AG09309 (cell line): ENCODE data around the gene SLC39A11.

Source experiments
- DNase-seq: peaks from one replicate; pipeline ENCODE4 v3.0.0-alpha.2; 2010; ENCODE audit warnings: low read depth
- H3K4me3 ChIP-seq: 2 replicates; pipeline ENCODE4 v1.5.1; 2011; ENCODE audit warnings: mild to moderate bottlenecking, low read depth, low read length, moderate library complexity; ENCODE audit not compliant: control insufficient read depth
- CTCF ChIP-seq: IDR thresholded peaks from 2 replicates; pipeline ENCODE4 v1.5.1; 2011; ENCODE audit warnings: mild to moderate bottlenecking, low read depth, low read length, inconsistent platforms; ENCODE audit not compliant: insufficient read depth, control insufficient read depth; ENCODE audit errors: missing control alignments

Gene SLC39A11

GRCh38 chr17:72725433-72726068, 366.9 kb downstream of the SLC39A11 start:
- H3K4me3 ChIP-seq, result no peak overlapping the region
- no peak for DNase-seq
- TF ChIP-seq CTCF, result peak; percentile 97

- DNase-seq, result no peak
- TF ChIP-seq CTCF, result no peak
- no peak overlapping the region for H3K4me3 ChIP-seq
Observed at GRCh38 chr17:72724267-72724666, 368.2 kb downstream of the SLC39A11 start.

GRCh38 chr17:72723711-72724110, 368.8 kb downstream of the SLC39A11 start:
- no peak overlapping the region for H3K4me3 ChIP-seq
- no peak for TF ChIP-seq CTCF
- DNase-seq, result no peak

GRCh38 chr17:72720494-72720825, 372.0 kb downstream of the SLC39A11 start:
- no peak overlapping the region for H3K4me3 ChIP-seq
- no peak for TF ChIP-seq CTCF
- DNase-seq, result no peak

- TF ChIP-seq CTCF, result no peak
- DNase-seq, result no peak
- H3K4me3 ChIP-seq, result no peak overlapping the region
Observed at GRCh38 chr17:72719578-72720493, 372.7 kb downstream of the SLC39A11 start.

- TF ChIP-seq CTCF, result no peak
Observed at GRCh38 chr17:72719206-72719577, 373.3 kb downstream of the SLC39A11 start.

More at GRCh38 chr17:72719206-72719577, 373.3 kb downstream of the SLC39A11 start:
- no peak for DNase-seq
- H3K4me3 ChIP-seq, result no peak overlapping the region
